ENCODE data around the gene RAPSN. TPM values are rescaled to one million over a fixed set of nuclear protein-coding genes. Genes with fewer than 3 reads are reported as not detected.

Gene RAPSN
- total RNA-seq, 4 donors from 2014 or later = 0.59 to 4.6 (median 1.0) TPM; not detected in 1

- WGBS = 84% methylated on average over 4 of the region's 4 CpGs
- H3K36me3 ChIP-seq = no peaks in the 10 kb centered on the region
- H3K27me3 ChIP-seq = no peaks in the 10 kb centered on the region
- no peak overlapping the region for H3K27ac ChIP-seq
- DNase-seq (ENCODE audit: low spot score in 2 of 2) = no peak
- H3K4me3 ChIP-seq = no peak overlapping the region
- H3K9me3 ChIP-seq = no peaks in the 10 kb centered on the region
- no peak for TF ChIP-seq EP300 (IDR thresholded peaks at IDR 0.05)
- no peaks in the 10 kb centered on the region for H3K4me1 ChIP-seq
Observed at GRCh38 chr11:47451990-47452389, 3.1 kb upstream of the RAPSN start.

DNA sequence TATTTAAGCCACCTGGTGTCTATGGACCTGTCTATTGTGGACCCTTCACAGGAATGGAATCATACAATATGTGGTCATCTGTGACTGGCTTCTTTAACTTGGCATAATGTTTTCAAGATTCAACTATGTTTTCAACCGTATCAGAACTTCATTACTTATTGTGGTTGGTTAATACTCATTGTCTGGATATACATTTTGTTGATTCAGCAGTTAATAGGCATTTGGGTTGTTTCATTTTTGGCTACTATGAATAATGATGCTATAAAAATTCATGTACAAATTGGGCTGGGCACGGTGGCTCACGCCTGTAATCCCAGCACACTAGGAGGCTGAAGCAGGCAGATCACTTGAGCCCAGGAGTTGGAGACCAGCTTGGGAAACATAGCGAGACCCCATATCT is 2.5 kb upstream of the RAPSN start:
- Histone ChIP-seq H3K9me3 (no peaks in the 10 kb centered on the region), H3K36me3 (no peaks in the 10 kb centered on the region), H3K4me3 (no peak overlapping the region), H3K27ac (no peak overlapping the region), H3K27me3 (no peaks in the 10 kb centered on the region), H3K4me1 (no peaks in the 10 kb centered on the region)
- no peak for TF ChIP-seq POLR2A (IDR thresholded peaks at IDR 0.05)
- TF ChIP-seq CTCF (IDR thresholded peaks at IDR 0.05) = no peak
- no peak for TF ChIP-seq EP300 (IDR thresholded peaks at IDR 0.05)
- TF ChIP-seq POLR2AphosphoS5 (IDR thresholded peaks at IDR 0.05) = no peak
- DNase-seq (ENCODE audit: low spot score in 2 of 2) = no peak
- 65% methylated on average over 4 of the region's 4 CpGs for WGBS

- TF ChIP-seq POLR2A (IDR thresholded peaks at IDR 0.05) = no peak
- no peak for TF ChIP-seq EP300 (IDR thresholded peaks at IDR 0.05)
- no peak for TF ChIP-seq CTCF (IDR thresholded peaks at IDR 0.05)
- TF ChIP-seq POLR2AphosphoS5 (IDR thresholded peaks at IDR 0.05) = no peak
- no peak for DNase-seq (ENCODE audit: low spot score in 2 of 2)
- no peaks in the 10 kb centered on the region for H3K4me1 ChIP-seq
- WGBS = 64% methylated on average over 6 of the region's 8 CpGs
- no peaks in the 10 kb centered on the region for H3K9me3 ChIP-seq
- no peak overlapping the region for H3K4me3 ChIP-seq
- H3K27ac ChIP-seq = no peak overlapping the region
- H3K36me3 ChIP-seq = no peaks in the 10 kb centered on the region
- no peaks in the 10 kb centered on the region for H3K27me3 ChIP-seq
Observed at GRCh38 chr11:47449541-47449940, 605 bp upstream of the RAPSN start.

DNA sequence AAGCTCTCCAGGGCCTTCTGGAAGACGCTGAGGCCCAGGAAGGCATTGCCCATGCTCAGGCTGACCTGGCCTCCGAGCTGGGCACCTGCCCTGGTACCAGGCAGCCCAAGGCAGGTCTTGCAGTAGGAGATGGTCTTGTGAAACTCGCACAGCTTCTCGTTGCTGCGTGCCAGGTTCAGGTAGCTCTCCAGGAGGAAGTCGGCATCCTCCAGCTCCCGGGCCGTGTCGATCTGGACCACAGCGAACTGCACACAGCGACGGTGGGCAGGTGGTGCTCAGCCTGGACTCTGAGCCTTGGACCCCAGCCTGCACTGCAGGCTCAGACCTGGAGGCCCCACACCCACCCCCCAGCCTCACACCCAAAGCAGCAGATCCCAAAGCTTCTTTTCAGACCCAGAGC is 1.0 kb downstream of the RAPSN start:
- Histone ChIP-seq H3K27me3 (no peaks in the 10 kb centered on the region), H3K4me3 (no peak overlapping the region), H3K4me1 (no peaks in the 10 kb centered on the region), H3K36me3 (no peaks in the 10 kb centered on the region), H3K27ac (no peak overlapping the region), H3K9me3 (no peaks in the 10 kb centered on the region)
- no peak for DNase-seq (ENCODE audit: low spot score in 2 of 2)
- WGBS = 80% methylated on average over 4 of the region's 12 CpGs
- TF ChIP-seq POLR2AphosphoS5 (IDR thresholded peaks at IDR 0.05) (no peak), POLR2A (IDR thresholded peaks at IDR 0.05) (no peak), EP300 (IDR thresholded peaks at IDR 0.05) (no peak), CTCF (IDR thresholded peaks at IDR 0.05) (no peak)

- no peaks in the 10 kb centered on the region for H3K36me3 ChIP-seq
- 91% methylated on average over 9 of the region's 9 CpGs for WGBS
- no peak for TF ChIP-seq POLR2A (IDR thresholded peaks at IDR 0.05)
- no peak for TF ChIP-seq POLR2AphosphoS5 (IDR thresholded peaks at IDR 0.05)
- TF ChIP-seq EP300 (IDR thresholded peaks at IDR 0.05) = no peak
- no peak for TF ChIP-seq CTCF (IDR thresholded peaks at IDR 0.05)
- DNase-seq (ENCODE audit: low spot score in 2 of 2) = no peak
- H3K27ac ChIP-seq = no peak overlapping the region
- no peaks in the 10 kb centered on the region for H3K9me3 ChIP-seq
- no peaks in the 10 kb centered on the region for H3K27me3 ChIP-seq
- H3K4me1 ChIP-seq = no peaks in the 10 kb centered on the region
- no peak overlapping the region for H3K4me3 ChIP-seq
Observed at GRCh38 chr11:47446833-47447232, 2.1 kb downstream of the RAPSN start.

GRCh38 chr11:47445840-47446239 is 3.1 kb downstream of the RAPSN start:
- H3K27me3 ChIP-seq = no peaks in the 10 kb centered on the region
- H3K9me3 ChIP-seq = no peaks in the 10 kb centered on the region
- TF ChIP-seq CTCF (IDR thresholded peaks at IDR 0.05) (no peak), EP300 (IDR thresholded peaks at IDR 0.05) (no peak), POLR2AphosphoS5 (IDR thresholded peaks at IDR 0.05) (no peak), POLR2A (IDR thresholded peaks at IDR 0.05) (no peak)
- H3K27ac ChIP-seq = no peak overlapping the region
- H3K4me1 ChIP-seq = no peaks in the 10 kb centered on the region
- DNase-seq (ENCODE audit: low spot score in 2 of 2) = no peak
- no peaks in the 10 kb centered on the region for H3K36me3 ChIP-seq
- no peak overlapping the region for H3K4me3 ChIP-seq
- 95% methylated on average over 4 of the region's 4 CpGs for WGBS

All from suprapubic skin (tissue), 4 donors.